Activated T-cell treated with anti-CD3 and anti-CD28 coated beads, Interleukin-2, amount 50 U/mL, for 48 hours (primary cell): ENCODE data around the gene CMSS1.
"Not testable (repeated sequence)": the region's sequence is repeated elsewhere in the genome, so short reads cannot be mapped to it uniquely, and the experiment has no call there.

ENCODE experiments used
- DNase-seq, 2 experiments: peaks; one replicate each; pipeline ENCODE4 v3.0.0-alpha.2; 2020

The CMSS1 gene

DNA sequence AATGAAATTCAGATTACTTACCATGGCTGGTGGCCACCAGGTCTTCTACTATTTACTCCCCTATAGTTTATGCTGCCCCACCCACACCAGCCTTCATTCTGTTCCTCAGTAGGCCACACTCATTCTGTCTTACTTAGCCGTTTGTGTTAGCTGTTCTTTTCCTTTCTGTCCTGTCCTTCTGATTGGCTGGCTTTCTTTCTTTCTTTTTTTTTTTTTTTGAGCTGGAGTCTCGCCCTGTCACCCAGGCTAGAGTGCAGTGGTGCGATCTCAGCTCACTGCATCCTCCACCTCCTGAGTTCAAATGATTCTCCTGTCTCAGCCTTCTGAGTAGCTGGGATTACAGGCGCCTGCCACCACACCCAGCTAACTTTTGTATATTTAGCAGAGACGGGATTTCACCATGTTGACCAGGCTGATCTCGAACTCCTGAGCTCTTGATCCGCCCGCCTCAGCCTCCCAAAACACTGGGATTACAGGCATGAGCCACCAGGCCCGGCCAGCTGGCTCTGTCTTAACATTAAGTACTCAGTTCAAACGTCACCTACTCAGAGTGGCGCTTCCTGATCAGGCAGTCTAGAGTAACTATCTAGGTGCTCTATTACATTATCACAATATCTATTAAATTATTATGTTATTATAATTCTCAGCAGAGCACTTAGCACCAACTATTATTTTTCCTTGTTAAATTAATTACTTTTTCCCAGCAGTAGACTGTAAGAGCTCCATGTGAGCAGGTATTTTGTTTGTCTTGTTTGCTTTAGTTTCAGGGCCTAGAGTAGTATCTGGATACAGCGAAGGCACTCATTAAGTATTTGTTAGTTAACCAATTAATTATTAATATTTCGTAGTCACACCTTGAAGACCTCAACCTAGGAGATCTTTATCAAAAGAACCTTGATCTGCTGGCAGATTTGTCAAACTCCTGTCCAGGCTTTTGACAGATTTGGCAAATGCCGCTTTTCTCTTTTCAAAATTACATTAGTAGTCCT, 6.4 kb downstream of the CMSS1 start:
- DNase-seq = no peak

GRCh38 chr3:99825004-99825640, 7.5 kb downstream of the CMSS1 start:
- DNase-seq = no peak

DNA sequence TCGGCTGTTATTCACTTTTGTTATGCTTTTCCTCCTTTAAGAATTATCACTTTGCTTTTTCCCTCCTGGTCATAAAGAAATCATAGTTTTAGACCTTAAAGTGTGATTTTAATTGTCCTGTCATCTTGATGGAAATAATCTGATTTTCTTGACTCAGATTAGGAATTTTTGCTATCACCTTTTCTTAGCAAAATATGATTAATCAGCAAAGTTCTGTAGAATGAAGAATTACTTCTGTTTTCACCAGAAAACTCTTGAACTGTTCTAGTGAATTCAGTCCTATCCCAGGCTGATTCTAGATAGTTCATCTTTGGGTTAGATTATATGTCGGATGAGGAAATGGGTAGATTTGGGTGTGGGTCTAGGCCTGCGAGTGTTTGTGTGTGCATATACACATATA, 12.2 kb downstream of the CMSS1 start:
- no peak for DNase-seq

- DNase-seq = no peak
Observed at GRCh38 chr3:99833617-99834205, 16.0 kb downstream of the CMSS1 start.

DNA sequence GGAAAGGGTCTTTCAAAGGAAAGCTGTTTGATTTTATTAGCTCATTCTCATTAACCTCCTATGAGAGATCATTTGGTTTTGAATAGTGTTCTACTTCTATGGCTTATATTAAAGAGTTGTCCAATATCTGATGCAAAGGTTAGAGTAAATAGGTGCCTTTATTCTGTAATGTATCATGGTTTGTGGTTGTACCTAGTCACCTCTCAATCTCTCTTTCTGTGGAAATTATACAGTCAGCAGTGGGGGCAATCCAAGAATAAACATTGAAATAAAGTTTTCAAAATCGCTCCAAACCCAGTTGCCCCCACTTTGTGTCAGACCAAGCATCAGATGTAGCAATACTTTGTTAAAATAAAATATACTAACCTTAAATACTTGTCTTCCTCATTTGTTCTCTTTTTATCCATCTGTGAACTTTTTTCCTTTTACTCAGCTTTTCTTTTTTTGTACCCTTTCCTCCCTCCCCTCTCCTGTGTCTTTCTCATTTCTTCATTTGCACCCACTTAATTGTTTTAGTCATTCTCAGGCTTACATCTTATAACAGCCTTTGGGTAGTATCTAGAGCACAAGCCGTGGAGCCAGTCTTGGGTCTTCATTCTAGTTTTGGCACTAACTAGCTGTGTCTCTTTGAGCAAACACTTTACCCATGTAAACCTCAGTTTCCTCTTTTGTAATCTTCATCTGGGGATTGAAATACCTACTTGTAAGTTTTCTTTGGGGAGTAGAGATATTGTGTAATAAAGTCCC, 16.7 kb downstream of the CMSS1 start:
- DNase-seq = no peak

DNA sequence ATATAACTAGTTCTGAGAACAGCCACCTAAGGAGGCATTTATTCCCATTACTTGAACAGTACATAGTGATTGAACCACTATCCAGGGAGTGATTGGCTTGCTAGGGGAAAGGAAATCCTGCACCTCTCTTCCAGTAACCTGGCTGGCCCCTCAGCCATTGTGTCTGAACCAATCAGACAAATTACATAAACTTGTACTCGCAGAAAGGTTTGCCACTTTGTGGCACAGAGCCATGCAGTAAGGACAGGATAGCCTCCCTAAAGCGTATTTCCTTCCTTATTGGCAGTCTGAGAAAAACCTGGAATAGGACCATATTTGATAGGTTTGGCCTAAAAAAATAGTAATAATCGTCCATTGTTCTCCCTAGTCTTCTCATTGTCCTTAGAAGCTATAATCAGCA, 19.0 kb downstream of the CMSS1 start:
- no peak for DNase-seq

- DNase-seq = no peak
Observed at GRCh38 chr3:99837715-99838114, 20.1 kb downstream of the CMSS1 start.

DNA sequence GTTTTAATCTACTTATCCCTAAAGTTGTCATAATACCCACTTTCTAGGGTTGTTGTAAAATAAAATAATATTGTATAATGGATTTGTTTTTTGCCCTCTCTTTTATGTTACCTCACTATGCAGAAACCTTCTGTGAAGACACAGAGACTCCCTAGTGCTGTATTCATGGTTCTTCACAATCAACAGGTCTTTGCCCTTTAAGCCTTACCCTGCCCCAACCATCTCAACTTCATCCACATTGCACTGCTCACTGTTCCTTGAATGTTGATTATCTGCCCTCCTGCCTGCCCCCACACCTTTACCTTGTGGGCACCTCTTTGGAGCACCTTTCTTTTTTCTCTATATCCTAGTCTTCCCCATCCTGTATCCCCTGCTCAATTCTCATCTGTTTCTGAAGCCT, 21.1 kb downstream of the CMSS1 start:
- DNase-seq = no peak

DNA sequence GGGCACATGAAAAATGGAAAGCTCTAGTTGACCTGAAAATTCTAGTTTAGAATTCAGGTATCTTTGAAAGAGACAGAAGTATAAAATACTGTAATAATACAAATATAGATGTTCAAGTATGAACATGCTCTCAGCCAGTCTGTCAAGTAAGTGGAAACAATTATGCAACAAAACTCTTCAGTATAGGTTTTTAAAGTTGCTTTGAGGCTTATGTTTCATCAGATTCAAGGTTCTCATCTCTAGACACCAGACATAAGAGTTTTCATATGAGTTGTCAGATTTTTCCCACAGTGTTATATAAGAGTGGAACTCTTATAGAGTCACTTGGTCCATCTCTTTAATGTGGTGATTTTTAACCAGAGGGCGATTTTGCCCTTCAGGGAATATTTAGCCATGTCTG, 22.0 kb downstream of the CMSS1 start:
- DNase-seq = no peak

- not testable (repeated sequence) for DNase-seq
Observed at GRCh38 chr3:99841949-99842348, 24.3 kb downstream of the CMSS1 start.

DNA sequence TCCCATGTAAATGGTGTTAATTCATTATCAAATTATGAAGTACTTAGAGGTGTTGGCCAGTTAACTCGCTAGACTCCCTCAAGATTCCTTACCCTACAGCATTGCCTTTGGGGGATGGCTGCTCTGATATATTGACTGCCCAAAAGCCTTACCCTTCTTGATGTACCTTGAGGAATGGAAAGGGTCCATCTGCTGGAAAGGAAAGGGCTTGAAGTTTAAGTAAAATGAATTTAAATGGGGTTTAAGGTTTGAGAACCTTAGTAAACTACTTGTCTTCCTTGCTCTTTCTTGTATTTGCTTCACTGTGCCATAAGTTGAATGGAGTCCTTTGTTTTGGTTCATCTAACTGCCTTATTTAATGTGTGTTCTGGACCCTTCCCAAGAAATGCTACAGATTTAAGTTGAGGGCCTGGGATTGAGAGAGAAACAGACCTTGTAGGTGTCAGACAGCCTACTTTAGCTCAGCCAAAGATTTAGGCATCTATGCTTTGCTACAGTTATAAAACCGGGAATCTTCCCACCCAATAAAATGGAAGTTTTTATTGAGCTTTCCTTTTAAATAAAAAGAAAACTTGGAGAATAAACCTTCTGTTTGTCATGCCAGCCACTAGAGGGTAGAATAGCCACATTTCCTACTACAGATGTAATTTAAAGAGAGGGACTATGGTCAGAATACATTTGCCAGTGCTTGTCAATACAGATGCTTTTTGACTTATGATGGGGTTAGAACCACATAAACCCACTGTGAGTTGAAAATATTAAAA, 25.3 kb downstream of the CMSS1 start:
- DNase-seq = no peak

DNA sequence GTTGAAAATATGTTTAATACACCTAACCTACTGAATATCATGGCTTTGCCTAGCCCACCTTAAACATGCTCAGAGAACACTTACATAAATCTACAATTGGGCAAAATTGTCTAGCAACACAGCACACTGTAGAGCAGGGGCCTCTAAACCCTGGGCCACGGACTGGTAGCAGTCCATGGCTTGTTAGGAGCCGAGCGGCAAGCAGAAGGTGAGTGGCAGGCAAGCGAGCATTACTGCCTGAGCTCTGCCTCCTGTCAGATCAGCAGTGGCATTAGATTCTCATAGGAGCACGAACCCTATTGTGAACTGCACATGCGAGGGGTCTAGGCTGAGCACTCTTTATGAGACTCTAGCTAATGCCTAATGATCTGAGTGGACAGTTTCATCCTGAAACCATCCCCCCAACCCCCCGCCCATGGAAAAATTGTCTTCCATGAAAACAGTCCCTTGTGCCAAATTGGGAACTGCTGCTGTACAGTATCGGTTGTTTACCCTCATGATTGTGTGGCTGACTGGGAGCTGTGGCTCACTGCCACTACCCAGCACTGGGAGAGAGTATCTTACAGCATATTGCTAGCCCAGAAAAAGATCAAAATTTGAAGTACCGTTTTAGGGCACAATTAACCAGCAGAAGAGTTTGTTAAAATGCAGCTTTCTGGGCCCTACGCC, 26.1 kb downstream of the CMSS1 start:
- DNase-seq = no peak

DNA sequence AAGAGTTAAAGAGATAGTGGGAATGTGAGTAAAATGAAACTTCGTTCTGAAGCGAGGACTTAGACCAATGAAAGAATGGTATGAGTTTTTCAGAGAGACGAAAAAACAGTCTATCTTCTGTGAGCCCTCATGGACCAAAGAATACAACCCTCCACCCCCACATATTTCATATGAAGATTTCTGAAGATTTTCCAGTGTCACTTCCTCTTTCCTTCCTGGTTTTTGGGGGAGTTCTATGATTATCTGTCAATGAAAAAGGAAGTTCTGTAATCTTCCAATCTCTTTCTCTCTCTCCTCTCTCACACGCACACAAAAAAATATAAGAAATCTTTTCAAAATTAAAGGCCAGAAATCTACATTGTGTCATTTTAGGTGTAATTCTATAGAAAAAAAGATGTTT, 27.7 kb downstream of the CMSS1 start:
- no peak for DNase-seq

- DNase-seq = no peak
Observed at GRCh38 chr3:99845999-99846398, 28.3 kb downstream of the CMSS1 start.

- DNase-seq = no peak
Observed at GRCh38 chr3:99846477-99847160, 29.0 kb downstream of the CMSS1 start.

GRCh38 chr3:99848433-99848832, 30.8 kb downstream of the CMSS1 start:
- DNase-seq = no peak

- DNase-seq = no peak
Observed at GRCh38 chr3:99850608-99851007, 32.9 kb downstream of the CMSS1 start.

DNA sequence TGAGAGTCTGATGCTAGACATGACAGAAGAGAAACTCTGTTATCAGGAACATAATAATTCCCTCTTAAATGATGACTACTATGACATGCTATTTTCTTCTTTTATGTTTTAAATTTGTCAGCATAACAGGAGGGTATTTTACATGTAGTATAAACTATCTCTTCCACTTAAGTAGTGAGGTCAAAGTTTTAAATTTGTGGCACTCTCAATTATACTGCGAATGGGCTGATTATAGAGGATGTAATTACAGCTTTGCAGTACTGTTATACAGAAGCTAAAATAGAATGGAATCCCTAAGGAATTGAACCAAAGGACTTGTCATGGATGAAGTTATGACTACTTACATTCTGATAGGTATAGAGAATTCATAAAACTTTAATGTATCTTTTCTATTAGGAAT, 34.3 kb downstream of the CMSS1 start:
- DNase-seq = no peak

DNA sequence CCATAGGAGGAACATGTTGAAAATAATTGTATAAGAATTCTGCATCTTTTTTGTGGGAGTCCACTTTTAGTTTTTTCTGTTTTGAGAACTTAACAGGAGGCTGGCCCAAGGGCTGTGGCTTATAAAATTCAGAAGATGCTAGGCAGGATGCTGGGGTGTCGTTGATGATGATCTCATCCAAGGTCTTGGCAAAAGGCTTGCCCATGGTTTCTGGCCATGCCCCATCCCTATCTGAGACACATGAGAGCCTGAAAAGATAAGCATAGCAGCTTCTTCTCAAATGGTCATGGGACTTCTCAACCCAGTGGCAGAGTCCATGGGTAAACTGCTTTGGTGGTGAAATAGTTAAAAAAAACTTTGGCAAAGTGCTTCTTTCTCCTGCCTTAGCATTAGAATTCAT, 35.2 kb downstream of the CMSS1 start:
- DNase-seq = no peak

GRCh38 chr3:99854756-99855298, 37.2 kb downstream of the CMSS1 start:
- DNase-seq = no peak

DNA sequence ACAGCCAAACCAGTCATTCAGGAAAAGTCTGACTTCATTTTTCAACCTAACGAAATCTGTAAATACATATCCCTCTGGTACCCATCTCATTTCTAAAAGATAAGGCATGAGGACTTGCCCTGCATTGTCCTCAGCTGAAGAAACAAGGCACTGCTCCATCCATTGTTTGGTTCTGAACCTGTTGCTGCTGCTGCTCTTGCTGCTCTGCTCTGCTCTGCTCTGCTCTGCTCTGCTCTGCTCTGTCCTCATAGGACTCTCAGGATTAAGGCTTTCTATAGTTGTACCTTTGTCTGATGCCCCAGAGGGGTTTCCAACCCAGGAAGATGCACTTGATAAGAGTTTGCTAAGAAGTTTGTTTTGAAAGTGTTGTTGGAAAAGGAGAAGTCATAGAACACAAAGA, 38.2 kb downstream of the CMSS1 start:
- DNase-seq = no peak
